ENCODE measurements around the gene TSC22D2. TPM values are rescaled to one million over a fixed set of nuclear protein-coding genes. Genes with fewer than 3 reads are reported as not detected.

TSC22D2 gene
- total RNA-seq, 1 donor from 2014 or later: 37.9 TPM

DNA sequence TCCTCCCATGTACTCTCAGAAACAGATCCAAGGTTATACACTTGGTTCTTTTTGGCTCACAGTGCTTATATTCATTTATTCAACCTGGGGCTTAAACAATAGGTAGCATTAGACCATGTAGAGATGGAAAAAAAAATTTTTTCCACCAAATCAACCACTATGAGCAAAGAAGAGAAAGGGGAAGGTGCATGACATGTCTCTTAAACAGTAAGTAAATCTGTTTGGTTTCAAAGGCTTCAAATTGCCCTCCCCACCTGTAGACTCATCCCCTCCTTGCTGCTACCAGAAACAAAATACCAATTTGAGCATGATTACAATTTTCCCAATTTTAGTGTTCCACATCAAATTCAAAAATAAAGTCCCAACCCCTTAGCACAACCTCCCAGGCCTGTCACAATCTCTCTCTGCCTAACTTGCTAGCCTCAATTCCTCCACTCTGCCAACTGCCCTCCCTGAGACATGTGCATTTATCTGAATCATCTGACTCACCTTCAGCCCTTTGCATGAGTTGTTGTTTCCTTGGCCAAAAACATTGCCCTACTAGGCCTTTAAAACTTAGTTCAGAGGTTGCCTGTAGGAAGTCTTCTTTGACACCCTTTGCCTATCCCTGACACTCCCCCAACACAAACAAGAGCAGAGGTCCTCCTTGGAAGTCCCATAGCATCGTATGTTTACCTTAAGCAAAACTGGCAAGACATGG, 30.3 kb upstream of the TSC22D2 start:
- Mint-ChIP-seq H3K27me3 (ENCODE audit: low read depth) (no peaks in the 10 kb centered on the region), H3K36me3 (ENCODE audit: low read depth) (no peaks in the 10 kb centered on the region), H3K4me3 (no peak overlapping the region), H3K27ac (ENCODE audit: unreplicated experiment) (no peak overlapping the region), H3K4me1 (peaks cover 12% of the 10 kb centered on the region), H3K9me3 (no peaks in the 10 kb centered on the region)
- DNase-seq (ENCODE audit: low read depth, low spot score): no peak
- TF ChIP-seq, protein P1, sequence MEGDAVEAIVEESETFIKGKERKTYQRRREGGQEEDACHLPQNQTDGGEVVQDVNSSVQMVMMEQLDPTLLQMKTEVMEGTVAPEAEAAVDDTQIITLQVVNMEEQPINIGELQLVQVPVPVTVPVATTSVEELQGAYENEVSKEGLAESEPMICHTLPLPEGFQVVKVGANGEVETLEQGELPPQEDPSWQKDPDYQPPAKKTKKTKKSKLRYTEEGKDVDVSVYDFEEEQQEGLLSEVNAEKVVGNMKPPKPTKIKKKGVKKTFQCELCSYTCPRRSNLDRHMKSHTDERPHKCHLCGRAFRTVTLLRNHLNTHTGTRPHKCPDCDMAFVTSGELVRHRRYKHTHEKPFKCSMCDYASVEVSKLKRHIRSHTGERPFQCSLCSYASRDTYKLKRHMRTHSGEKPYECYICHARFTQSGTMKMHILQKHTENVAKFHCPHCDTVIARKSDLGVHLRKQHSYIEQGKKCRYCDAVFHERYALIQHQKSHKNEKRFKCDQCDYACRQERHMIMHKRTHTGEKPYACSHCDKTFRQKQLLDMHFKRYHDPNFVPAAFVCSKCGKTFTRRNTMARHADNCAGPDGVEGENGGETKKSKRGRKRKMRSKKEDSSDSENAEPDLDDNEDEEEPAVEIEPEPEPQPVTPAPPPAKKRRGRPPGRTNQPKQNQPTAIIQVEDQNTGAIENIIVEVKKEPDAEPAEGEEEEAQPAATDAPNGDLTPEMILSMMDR (conservative IDR thresholded peaks at IDR 0.05): no peak

DNA sequence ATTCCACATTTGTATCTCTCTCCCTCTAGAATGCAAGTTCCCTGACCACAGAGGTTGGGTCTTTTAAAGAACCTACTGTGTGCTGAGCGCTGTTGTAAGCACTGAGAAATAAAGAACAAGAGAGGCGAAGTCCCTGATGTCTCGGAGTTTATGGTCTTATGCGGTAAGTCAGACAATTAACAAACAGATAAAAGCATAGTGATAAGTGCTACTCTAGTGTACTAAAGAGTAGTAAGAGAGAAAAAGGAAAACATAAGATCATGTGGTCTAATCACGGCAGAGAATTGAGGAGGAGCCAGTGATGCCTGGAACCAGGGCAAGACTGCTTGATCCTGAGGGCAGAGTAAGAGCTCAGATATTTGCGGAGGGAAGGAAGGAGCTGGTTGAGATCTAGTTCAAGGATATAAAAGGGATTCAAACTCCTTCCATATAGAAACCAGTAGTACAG, 29.8 kb upstream of the TSC22D2 start:
- TF ChIP-seq, protein P1 (conservative IDR thresholded peaks at IDR 0.05): no peak
- H3K27me3 Mint-ChIP-seq (ENCODE audit: low read depth): no peaks in the 10 kb centered on the region
- no peak overlapping the region for H3K4me3 Mint-ChIP-seq
- DNase-seq (ENCODE audit: low read depth, low spot score): no peak
- H3K4me1 Mint-ChIP-seq: peaks cover 13% of the 10 kb centered on the region
- H3K36me3 Mint-ChIP-seq (ENCODE audit: low read depth): no peaks in the 10 kb centered on the region
- no peaks in the 10 kb centered on the region for H3K9me3 Mint-ChIP-seq
- H3K27ac Mint-ChIP-seq (ENCODE audit: unreplicated experiment): no peak overlapping the region

DNA sequence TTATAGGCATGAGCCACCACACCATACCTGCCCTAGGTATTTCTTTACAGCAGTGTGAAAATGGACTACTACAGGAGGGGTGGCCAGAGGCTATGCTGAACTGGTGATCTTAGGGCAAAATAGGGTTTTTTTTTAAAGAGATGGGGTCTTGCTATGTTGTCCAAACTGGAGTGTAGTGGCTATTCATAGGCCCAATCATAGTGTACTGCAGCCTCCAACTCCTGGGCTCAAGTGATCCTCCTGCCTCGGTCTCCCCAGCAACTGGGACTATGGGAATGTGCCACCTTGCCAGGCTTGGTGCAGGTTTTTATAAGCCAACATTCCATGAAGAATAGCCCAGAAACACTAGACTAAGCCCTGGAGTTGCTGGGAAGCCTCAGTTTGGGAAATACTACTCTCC, 28.6 kb upstream of the TSC22D2 start:
- no peak for DNase-seq (ENCODE audit: low read depth, low spot score)
- no peak overlapping the region for H3K27ac Mint-ChIP-seq (ENCODE audit: unreplicated experiment)
- H3K9me3 Mint-ChIP-seq: no peaks in the 10 kb centered on the region
- H3K4me1 Mint-ChIP-seq: peaks cover 17% of the 10 kb centered on the region
- H3K4me3 Mint-ChIP-seq: no peak overlapping the region
- no peaks in the 10 kb centered on the region for H3K36me3 Mint-ChIP-seq (ENCODE audit: low read depth)
- H3K27me3 Mint-ChIP-seq (ENCODE audit: low read depth): no peaks in the 10 kb centered on the region
- TF ChIP-seq, protein P1 (conservative IDR thresholded peaks at IDR 0.05): no peak

GRCh38 chr3:150384296-150385212, 23.5 kb upstream of the TSC22D2 start:
- Mint-ChIP-seq H3K4me1 (peaks cover 18% of the 10 kb centered on the region), H3K4me3 (peak overlapping the region; percentile 82), H3K27ac (ENCODE audit: unreplicated experiment) (peak overlapping the region; percentile 96)

More at GRCh38 chr3:150384296-150385212, 23.5 kb upstream of the TSC22D2 start:
- Mint-ChIP-seq H3K36me3 (ENCODE audit: low read depth) (no peaks in the 10 kb centered on the region), H3K27me3 (ENCODE audit: low read depth) (no peaks in the 10 kb centered on the region), H3K9me3 (peaks cover 3% of the 10 kb centered on the region)
- TF ChIP-seq, protein P1 (conservative IDR thresholded peaks at IDR 0.05): peak; percentile 56
- DNase-seq (ENCODE audit: low read depth, low spot score): peak; percentile 71
